ENCODE measurements around the gene SDE2. TPM values are rescaled to one million over a fixed set of nuclear protein-coding genes. Genes with fewer than 3 reads are reported as not detected.
"Not testable (repeated sequence)": the region's sequence is repeated elsewhere in the genome, so short reads cannot be mapped to it uniquely, and the experiment has no call there.

SDE2 gene
- total RNA-seq, 1 donor from 2014 or later = 20.0 TPM

- no peak overlapping the region for H3K27ac Mint-ChIP-seq (ENCODE audit: unreplicated experiment)
- peaks cover 15% of the 10 kb centered on the region for H3K4me1 Mint-ChIP-seq (ENCODE audit: unreplicated experiment)
Measured at GRCh38 chr1:226003502-226004170, 4.5 kb upstream of the SDE2 start.

DNA sequence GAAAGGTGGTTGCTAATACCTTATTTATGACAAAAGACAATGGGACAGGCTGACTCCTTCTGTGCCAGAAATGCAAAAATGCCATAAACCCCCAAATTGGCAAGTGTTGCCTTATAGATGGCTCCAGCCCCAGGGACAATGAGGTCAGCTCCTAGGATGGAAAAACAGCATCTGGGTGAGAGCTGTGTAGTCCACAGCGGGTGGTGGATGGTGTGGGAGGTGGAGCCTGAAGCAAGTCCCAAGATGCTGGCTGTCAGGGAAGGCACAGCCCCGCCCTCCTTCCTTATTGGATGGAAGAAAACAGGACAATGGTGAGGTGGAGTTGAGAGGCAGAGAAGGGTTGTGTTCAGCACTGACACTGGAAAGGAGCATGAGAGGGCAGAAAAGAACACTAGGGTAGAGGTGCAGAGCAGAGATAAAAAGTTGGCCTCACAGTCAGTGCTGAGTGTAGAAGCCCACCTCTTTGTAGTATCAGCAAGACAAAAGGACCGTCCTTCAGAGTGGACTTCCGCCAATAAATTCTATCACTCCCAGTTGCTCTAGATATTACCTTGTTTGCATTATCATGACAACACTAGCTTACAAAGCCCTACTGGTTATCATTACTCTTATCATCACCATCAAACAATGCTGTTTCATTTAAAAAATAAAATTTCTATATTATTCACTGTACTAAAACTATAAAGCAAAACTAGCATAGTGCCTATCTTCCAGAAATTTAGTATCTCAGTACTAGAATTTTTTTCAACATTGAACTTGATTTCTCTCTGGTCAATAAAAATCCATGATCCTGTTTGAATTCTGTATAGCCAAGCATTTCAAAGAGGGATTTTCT is 3.7 kb upstream of the SDE2 start:
- H3K27ac Mint-ChIP-seq (ENCODE audit: unreplicated experiment) = no peak overlapping the region
- TF ChIP-seq, protein P1, sequence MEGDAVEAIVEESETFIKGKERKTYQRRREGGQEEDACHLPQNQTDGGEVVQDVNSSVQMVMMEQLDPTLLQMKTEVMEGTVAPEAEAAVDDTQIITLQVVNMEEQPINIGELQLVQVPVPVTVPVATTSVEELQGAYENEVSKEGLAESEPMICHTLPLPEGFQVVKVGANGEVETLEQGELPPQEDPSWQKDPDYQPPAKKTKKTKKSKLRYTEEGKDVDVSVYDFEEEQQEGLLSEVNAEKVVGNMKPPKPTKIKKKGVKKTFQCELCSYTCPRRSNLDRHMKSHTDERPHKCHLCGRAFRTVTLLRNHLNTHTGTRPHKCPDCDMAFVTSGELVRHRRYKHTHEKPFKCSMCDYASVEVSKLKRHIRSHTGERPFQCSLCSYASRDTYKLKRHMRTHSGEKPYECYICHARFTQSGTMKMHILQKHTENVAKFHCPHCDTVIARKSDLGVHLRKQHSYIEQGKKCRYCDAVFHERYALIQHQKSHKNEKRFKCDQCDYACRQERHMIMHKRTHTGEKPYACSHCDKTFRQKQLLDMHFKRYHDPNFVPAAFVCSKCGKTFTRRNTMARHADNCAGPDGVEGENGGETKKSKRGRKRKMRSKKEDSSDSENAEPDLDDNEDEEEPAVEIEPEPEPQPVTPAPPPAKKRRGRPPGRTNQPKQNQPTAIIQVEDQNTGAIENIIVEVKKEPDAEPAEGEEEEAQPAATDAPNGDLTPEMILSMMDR (IDR thresholded peaks at IDR 0.05) = no peak
- peaks cover 2% of the 10 kb centered on the region for H3K36me3 Mint-ChIP-seq (ENCODE audit: unreplicated experiment)
- H3K4me1 Mint-ChIP-seq (ENCODE audit: unreplicated experiment) = peaks cover 20% of the 10 kb centered on the region
- H3K9me3 Mint-ChIP-seq (ENCODE audit: unreplicated experiment) = no peaks in the 10 kb centered on the region
- DNase-seq (ENCODE audit: extremely low spot score, unreplicated experiment) = no peak
- no peak overlapping the region for H3K4me3 Mint-ChIP-seq (ENCODE audit: unreplicated experiment)
- H3K27me3 Mint-ChIP-seq (ENCODE audit: unreplicated experiment) = no peaks in the 10 kb centered on the region

More at GRCh38 chr1:226003502-226004170, 4.5 kb upstream of the SDE2 start:
- H3K9me3 Mint-ChIP-seq (ENCODE audit: unreplicated experiment) = no peaks in the 10 kb centered on the region
- peaks cover 2% of the 10 kb centered on the region for H3K36me3 Mint-ChIP-seq (ENCODE audit: unreplicated experiment)
- DNase-seq (ENCODE audit: extremely low spot score, unreplicated experiment) = no peak
- no peak overlapping the region for H3K4me3 Mint-ChIP-seq (ENCODE audit: unreplicated experiment)
- H3K27me3 Mint-ChIP-seq (ENCODE audit: unreplicated experiment) = no peaks in the 10 kb centered on the region
- TF ChIP-seq, protein P1 (IDR thresholded peaks at IDR 0.05) = no peak

GRCh38 chr1:226001963-226002666 is 3.0 kb upstream of the SDE2 start:
- no peak overlapping the region for H3K27ac Mint-ChIP-seq (ENCODE audit: unreplicated experiment)
- H3K27me3 Mint-ChIP-seq (ENCODE audit: unreplicated experiment) = no peaks in the 10 kb centered on the region
- TF ChIP-seq, protein P1 (IDR thresholded peaks at IDR 0.05) = no peak
- H3K9me3 Mint-ChIP-seq (ENCODE audit: unreplicated experiment) = no peaks in the 10 kb centered on the region
- H3K4me1 Mint-ChIP-seq (ENCODE audit: unreplicated experiment) = peaks cover 26% of the 10 kb centered on the region
- DNase-seq (ENCODE audit: extremely low spot score, unreplicated experiment) = no peak
- no peak overlapping the region for H3K4me3 Mint-ChIP-seq (ENCODE audit: unreplicated experiment)
- peaks cover 2% of the 10 kb centered on the region for H3K36me3 Mint-ChIP-seq (ENCODE audit: unreplicated experiment)

- Mint-ChIP-seq H3K4me3 (ENCODE audit: unreplicated experiment) (no peak overlapping the region), H3K9me3 (ENCODE audit: unreplicated experiment) (no peaks in the 10 kb centered on the region), H3K36me3 (ENCODE audit: unreplicated experiment) (peaks cover 2% of the 10 kb centered on the region), H3K27ac (ENCODE audit: unreplicated experiment) (no peak overlapping the region), H3K4me1 (ENCODE audit: unreplicated experiment) (peaks cover 35% of the 10 kb centered on the region), H3K27me3 (ENCODE audit: unreplicated experiment) (no peaks in the 10 kb centered on the region)
- TF ChIP-seq, protein P1 (IDR thresholded peaks at IDR 0.05) = no peak
- DNase-seq (ENCODE audit: extremely low spot score, unreplicated experiment) = no peak
Measured at GRCh38 chr1:226001088-226001487, 1.9 kb upstream of the SDE2 start.

DNA sequence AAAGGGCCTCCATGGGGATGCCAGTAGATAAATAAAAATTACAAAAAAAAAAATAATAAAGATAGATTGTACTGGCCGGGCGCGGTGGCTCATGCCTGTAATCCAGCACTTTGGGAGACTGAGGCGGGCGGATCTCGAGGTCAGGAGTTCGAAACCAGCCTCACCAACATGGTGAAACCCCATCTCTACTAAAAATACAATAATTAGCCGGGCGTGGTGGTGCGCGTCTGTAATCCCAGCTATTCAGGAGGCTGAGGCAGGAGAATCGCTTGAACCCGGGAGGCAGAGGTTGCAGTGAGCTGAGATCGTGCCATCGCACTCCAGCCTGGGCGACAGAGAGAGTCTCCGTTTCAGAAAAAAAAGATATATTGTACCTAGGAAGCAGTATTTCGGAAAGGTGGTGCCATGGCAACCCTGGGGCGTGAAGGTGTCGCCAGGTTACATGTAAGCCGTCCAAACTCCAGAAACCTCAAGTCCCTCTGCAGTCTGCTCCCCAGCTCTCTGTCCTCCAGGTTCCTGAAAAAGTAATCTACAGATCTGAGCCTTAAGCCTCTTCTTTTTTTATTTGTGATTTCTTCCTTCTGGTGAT is 1.4 kb upstream of the SDE2 start:
- not testable (repeated sequence) for DNase-seq (ENCODE audit: extremely low spot score, unreplicated experiment); H3K27ac Mint-ChIP-seq (ENCODE audit: unreplicated experiment); H3K9me3 Mint-ChIP-seq (ENCODE audit: unreplicated experiment); H3K27me3 Mint-ChIP-seq (ENCODE audit: unreplicated experiment); H3K36me3 Mint-ChIP-seq (ENCODE audit: unreplicated experiment); H3K4me3 Mint-ChIP-seq (ENCODE audit: unreplicated experiment)
- peaks cover 38% of the 10 kb centered on the region for H3K4me1 Mint-ChIP-seq (ENCODE audit: unreplicated experiment)

Data from osteocyte (in vitro differentiated cells).